Measurements from ENCODE around the gene HS1BP3. TPM values are rescaled to one million over a fixed set of nuclear protein-coding genes. Genes with fewer than 3 reads are reported as not detected.

The HS1BP3 gene
- polyA plus RNA-seq (2011; rRNA removed) (14.2 and 16.1 TPM in 2 replicates), polyA minus RNA-seq (2011; rRNA and poly(A)+ RNA removed) (17.9 and 19.2 TPM in 2 replicates)

- peak; percentile 54 for TF ChIP-seq CTCF (IDR thresholded peaks at IDR 0.05; ENCODE audit: low read depth, low read length)
- POLR2A ChIA-PET: interaction anchor here (0.7 to 1.9 kb wide), 3 partner anchors 204 to 1162 kb away, joined by 3 to 14 read pairs (median 3); partner anchors contain the start of gene RHOB
- CTCF ChIA-PET: interaction anchor here (0.6 to 6.4 kb wide), 47 partner anchors 10 to 513 kb away, joined by 3 to 40 read pairs (median 5); partner anchors contain the start of genes GDF7, LDAH and RHOB
- no peak for DNase-seq (ENCODE audit: low read depth, low spot score)
- H3K27ac ChIP-seq (ENCODE audit: low read depth, low read length): peak within 1 kb of the TSS; percentile 3
- peaks cover 15% of the 10 kb centered on the region for H3K27me3 ChIP-seq (ENCODE audit: control insufficient read depth, insufficient read depth, low read length)
- H3K9me3 ChIP-seq (ENCODE audit: control insufficient read depth, insufficient read depth, low read length): no peaks in the 10 kb centered on the region
- H3K4me3 ChIP-seq (ENCODE audit: low read depth, low read length): peak within 1 kb of the TSS; percentile 92
Measured at GRCh38 chr2:20650877-20651730, at the start of gene HS1BP3. Gene HS1BP3 (minus strand): TSS chr2:20651098. CDS start chr2:20651063, 35 bp downstream.

GRCh38 chr2:20698916-20699613, 48.2 kb upstream of the HS1BP3 start:
- Histone ChIP-seq H3K9me3 (ENCODE audit: control insufficient read depth, insufficient read depth, low read length) (no peaks in the 10 kb centered on the region), H3K4me3 (ENCODE audit: low read depth, low read length) (no peak overlapping the region), H3K27me3 (ENCODE audit: control insufficient read depth, insufficient read depth, low read length) (no peaks in the 10 kb centered on the region), H3K27ac (ENCODE audit: low read depth, low read length) (no peak overlapping the region)
- CTCF ChIA-PET: interaction anchor here (0.6 to 2.0 kb wide), 6 partner anchors 17 to 261 kb away, joined by 3 to 7 read pairs (median 4); no protein-coding TSS in a partner anchor
- no peak for DNase-seq (ENCODE audit: low read depth, low spot score)
- POLR2A ChIA-PET: no interaction called here
- TF ChIP-seq CTCF (IDR thresholded peaks at IDR 0.05; ENCODE audit: low read depth, low read length): no peak

GRCh38 chr2:20697322-20697934, 46.5 kb upstream of the HS1BP3 start:
- ChIA-PET CTCF (interaction anchor here (0.9 to 2.0 kb wide), 4 partner anchors 20 to 47 kb away, joined by 4 to 8 read pairs (median 6); partner anchors contain the start of gene HS1BP3), POLR2A (no interaction called here)
- Histone ChIP-seq H3K4me3 (ENCODE audit: low read depth, low read length) (no peak overlapping the region), H3K27me3 (ENCODE audit: control insufficient read depth, insufficient read depth, low read length) (no peaks in the 10 kb centered on the region), H3K9me3 (ENCODE audit: control insufficient read depth, insufficient read depth, low read length) (no peaks in the 10 kb centered on the region), H3K27ac (ENCODE audit: low read depth, low read length) (no peak overlapping the region)
- TF ChIP-seq CTCF (IDR thresholded peaks at IDR 0.05; ENCODE audit: low read depth, low read length): no peak
- no peak for DNase-seq (ENCODE audit: low read depth, low spot score)

- CTCF ChIA-PET: interaction anchor here (0.5 to 1.6 kb wide), 3 partner anchors 25 to 85 kb away, joined by 3 to 8 read pairs (median 4); no protein-coding TSS in a partner anchor
Measured at GRCh38 chr2:20696366-20696765, 45.5 kb upstream of the HS1BP3 start.

More at GRCh38 chr2:20696366-20696765, 45.5 kb upstream of the HS1BP3 start:
- H3K4me3 ChIP-seq (ENCODE audit: low read depth, low read length): no peak overlapping the region
- no peak for DNase-seq (ENCODE audit: low read depth, low spot score)
- no peaks in the 10 kb centered on the region for H3K27me3 ChIP-seq (ENCODE audit: control insufficient read depth, insufficient read depth, low read length)
- no peaks in the 10 kb centered on the region for H3K9me3 ChIP-seq (ENCODE audit: control insufficient read depth, insufficient read depth, low read length)
- no peak for TF ChIP-seq CTCF (IDR thresholded peaks at IDR 0.05; ENCODE audit: low read depth, low read length)
- no peak overlapping the region for H3K27ac ChIP-seq (ENCODE audit: low read depth, low read length)
- POLR2A ChIA-PET: no interaction called here
